GM10266 (cell line): Measurements from ENCODE around the gene PEF1.

Experiments
- DNase-seq: peaks from one replicate; pipeline ENCODE4 v3.0.0; 2012; ENCODE audit errors: extremely low spot score
- CTCF ChIP-seq: IDR thresholded peaks from 2 replicates; pipeline ENCODE4 v1.5.1; 2012; ENCODE audit warnings: mild to moderate bottlenecking, low read depth; ENCODE audit not compliant: control insufficient read depth, insufficient read depth; ENCODE audit errors: missing control alignments

PEF1 gene

DNA sequence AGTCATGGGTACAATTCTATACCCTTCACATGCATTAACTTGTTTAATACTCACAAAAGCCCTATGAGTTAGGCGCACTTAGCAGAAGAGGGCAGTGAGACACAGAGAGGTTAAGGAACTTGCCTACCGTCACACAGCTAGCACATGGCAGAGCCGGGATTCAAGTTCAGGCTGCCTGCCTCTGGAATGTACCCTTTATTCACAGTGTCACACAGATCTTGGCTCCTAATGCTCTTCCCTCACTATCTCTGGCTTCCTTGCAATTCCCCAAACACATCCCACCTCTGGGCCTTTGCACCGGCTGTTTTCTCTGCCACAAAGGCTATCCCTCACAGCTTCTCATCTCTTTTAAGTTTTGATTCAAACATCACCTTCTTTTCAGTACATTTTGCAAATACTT, 34.0 kb upstream of the PEF1 start:
- no peak for DNase-seq
- no peak for TF ChIP-seq CTCF

DNA sequence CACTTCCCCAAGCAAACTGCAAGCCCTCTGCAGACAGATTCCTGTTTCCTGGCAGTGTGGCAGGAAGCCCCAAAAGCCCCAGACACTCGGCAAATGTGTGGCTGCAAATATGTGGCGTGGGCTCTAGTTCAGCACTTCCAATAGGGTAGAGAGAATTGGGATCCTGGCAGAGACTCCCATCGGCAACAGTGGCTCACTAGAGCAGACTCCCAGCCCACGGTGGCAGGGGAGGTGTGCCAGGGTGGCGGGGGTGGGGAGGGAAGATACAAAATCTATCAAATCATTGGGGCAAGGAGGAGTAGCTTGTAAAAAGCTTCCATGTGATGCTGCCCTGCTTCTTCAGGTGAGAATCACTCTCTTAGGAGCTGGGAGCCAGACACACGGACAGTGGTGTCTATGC, 33.3 kb upstream of the PEF1 start:
- DNase-seq, result no peak
- no peak for TF ChIP-seq CTCF

DNA sequence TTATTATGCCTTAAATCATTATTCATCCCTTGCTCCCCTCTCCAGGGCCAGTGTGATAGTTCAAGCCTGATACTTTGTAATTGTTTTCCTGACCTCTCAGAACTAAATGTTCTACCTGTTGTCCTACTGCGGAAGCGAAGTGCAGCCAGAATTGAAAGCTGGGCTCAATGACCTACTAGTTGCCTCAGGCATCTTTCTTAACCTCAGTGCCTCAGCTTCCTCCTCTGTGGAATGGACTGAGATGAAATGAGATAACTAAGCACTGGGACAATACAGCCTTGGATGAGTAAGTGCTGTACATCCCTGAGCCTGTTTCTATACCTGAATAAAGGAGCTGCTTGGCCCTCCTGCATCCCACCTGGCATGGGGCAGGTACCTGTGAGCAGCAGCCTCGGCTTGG, 32.7 kb upstream of the PEF1 start:
- no peak for TF ChIP-seq CTCF
- no peak for DNase-seq

DNA sequence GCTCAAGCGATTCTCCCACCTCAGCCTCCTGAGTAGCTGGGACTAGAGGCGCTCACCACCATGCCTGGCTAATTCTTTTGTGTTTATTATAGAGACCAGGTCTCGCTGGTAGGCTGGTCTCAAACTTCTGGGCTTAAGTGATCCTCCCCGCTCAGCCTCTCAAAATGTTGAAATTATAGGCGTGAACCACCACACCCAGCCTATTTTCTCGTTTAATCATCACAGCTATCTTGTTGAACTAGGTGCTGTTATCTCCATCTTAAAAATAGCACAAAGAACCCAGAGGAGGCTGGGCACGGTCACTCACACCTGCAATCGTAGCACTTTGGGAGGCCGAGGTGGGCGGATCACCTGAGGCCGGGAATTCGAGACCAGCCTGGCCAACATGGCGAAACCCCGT, 31.1 kb upstream of the PEF1 start:
- TF ChIP-seq CTCF, result no peak
- no peak for DNase-seq

- no peak for TF ChIP-seq CTCF
- DNase-seq, result no peak
Observed at GRCh38 chr1:31675161-31675560, 30.5 kb upstream of the PEF1 start.

GRCh38 chr1:31674626-31675025, 29.9 kb upstream of the PEF1 start:
- DNase-seq, result no peak
- TF ChIP-seq CTCF, result no peak

GRCh38 chr1:31673433-31673832, 28.8 kb upstream of the PEF1 start:
- DNase-seq, result no peak

More at GRCh38 chr1:31673433-31673832, 28.8 kb upstream of the PEF1 start:
- TF ChIP-seq CTCF, result no peak
